GM18951 (cell line): Measurements from ENCODE around the gene NME5.

Experiments used
- POLR2A ChIP-seq: IDR thresholded peaks from 4 replicates; pipeline ENCODE4 v1.6.1; 2011; ENCODE audit warnings: mild to moderate bottlenecking; ENCODE audit not compliant: insufficient read length, insufficient read depth; ENCODE audit errors: extremely low read depth
- in situ Hi-C: fragments of 300-500 bp; cut with MboI; formaldehyde crosslinking; loops from one replicate; pipeline ENCODE4 v1.12.0; 2022; ENCODE audit warnings: low sequenced_read_pairs, mixed read lengths, inconsistent platforms; ENCODE audit not compliant: unreplicated experiment

NME5 gene

GRCh38 chr5:138110266-138110963, 28.8 kb downstream of the NME5 start:
- in situ Hi-C loops = no loop called here
- TF ChIP-seq POLR2A = no peak

- TF ChIP-seq POLR2A = no peak
- in situ Hi-C loops = no loop called here
Measured at GRCh38 chr5:138109463-138110265, 29.6 kb downstream of the NME5 start.

- no peak for TF ChIP-seq POLR2A
- in situ Hi-C loops = no loop called here
Measured at GRCh38 chr5:138107213-138107612, 32.0 kb downstream of the NME5 start.

- in situ Hi-C loops = no loop called here
- no peak for TF ChIP-seq POLR2A
Measured at GRCh38 chr5:138105709-138106108, 33.5 kb downstream of the NME5 start.

- no peak for TF ChIP-seq POLR2A
- in situ Hi-C loops = no loop called here
Measured at GRCh38 chr5:138103319-138103637, 36.0 kb downstream of the NME5 start.

- no peak for TF ChIP-seq POLR2A
- in situ Hi-C loops = no loop called here
Measured at GRCh38 chr5:138102454-138103318, 36.5 kb downstream of the NME5 start.

- TF ChIP-seq POLR2A = no peak
- in situ Hi-C loops = no loop called here
Measured at GRCh38 chr5:138096997-138097828, 42.0 kb downstream of the NME5 start.

GRCh38 chr5:138096363-138096762, 42.9 kb downstream of the NME5 start:
- no peak for TF ChIP-seq POLR2A
- in situ Hi-C loops = no loop called here

GRCh38 chr5:138095100-138095907, 43.9 kb downstream of the NME5 start:
- TF ChIP-seq POLR2A = no peak
- in situ Hi-C loops = no loop called here

GRCh38 chr5:138093036-138093435, 46.2 kb downstream of the NME5 start:
- TF ChIP-seq POLR2A = no peak

GRCh38 chr5:138092301-138092700, 46.9 kb downstream of the NME5 start:
- in situ Hi-C loops = no loop called here
- no peak for TF ChIP-seq POLR2A

More at GRCh38 chr5:138093036-138093435, 46.2 kb downstream of the NME5 start:
- in situ Hi-C loops = no loop called here

GRCh38 chr5:138091685-138092084, 47.5 kb downstream of the NME5 start:
- in situ Hi-C loops = no loop called here
- no peak for TF ChIP-seq POLR2A
